NCI-H460 (cell line): ENCODE measurements around the gene ELAVL1. TPM values are rescaled to one million over a fixed set of nuclear protein-coding genes. Genes with fewer than 3 reads are reported as not detected.

Experiments
- DNase-seq: peaks from one replicate; pipeline ENCODE4 v3.0.0-alpha.2; 2016; ENCODE audit warnings: low read depth; ENCODE audit errors: extremely low read depth
- total RNA-seq: library from RNA; depleted of rRNA; stranded (reverse); fragments of >200 nt; shearing (Covaris generic); gene quantifications from 2 replicates; pipeline ENCODE4 v1.2.3, GENCODE V29; 2014; rRNA removed

Gene ELAVL1
- total RNA-seq, 1 experiment from 2014 or later: 29.3 TPM

DNA sequence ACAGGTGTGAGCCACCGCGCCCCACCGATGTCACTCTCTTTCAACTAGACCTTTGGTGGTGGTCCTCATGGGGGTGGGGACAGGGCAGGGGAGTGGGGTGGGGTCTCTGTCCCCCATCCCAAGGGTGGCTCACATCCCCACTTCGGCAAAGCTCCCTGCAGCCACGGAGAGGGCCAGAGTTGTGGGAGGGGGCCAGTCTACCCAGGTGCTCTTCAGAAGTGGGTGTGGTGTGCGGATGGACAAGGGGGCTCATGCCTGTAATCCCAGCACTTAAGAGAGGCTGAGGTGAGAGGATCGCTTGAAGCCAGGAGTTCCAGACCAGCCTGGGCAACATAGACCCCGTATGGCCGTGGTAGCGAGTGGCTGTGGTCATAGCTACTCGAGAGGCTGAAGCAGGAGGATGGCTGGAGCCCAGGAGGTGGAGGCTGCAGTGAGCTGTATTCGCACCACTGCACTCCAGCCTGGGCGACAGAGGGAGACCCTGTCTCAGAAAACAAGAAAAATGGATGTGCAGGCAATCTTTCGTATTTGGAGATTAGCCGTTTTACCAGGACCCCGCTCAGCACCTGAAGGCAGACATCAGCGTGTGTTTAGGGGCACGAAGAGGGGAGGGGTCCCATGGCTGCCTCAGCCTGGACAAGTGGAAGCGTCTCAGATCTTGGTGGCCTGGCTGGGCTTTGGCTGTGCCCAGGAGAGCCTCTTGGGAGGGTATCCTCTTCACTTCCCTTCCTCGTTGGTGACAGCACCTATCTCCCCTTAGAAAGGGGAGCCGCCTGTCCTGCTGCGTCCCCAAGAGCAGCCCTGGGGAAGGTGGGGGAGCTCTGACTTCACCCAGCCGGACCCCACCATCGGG lies 90.0 kb downstream of the ELAVL1 start:
- no peak for DNase-seq

DNA sequence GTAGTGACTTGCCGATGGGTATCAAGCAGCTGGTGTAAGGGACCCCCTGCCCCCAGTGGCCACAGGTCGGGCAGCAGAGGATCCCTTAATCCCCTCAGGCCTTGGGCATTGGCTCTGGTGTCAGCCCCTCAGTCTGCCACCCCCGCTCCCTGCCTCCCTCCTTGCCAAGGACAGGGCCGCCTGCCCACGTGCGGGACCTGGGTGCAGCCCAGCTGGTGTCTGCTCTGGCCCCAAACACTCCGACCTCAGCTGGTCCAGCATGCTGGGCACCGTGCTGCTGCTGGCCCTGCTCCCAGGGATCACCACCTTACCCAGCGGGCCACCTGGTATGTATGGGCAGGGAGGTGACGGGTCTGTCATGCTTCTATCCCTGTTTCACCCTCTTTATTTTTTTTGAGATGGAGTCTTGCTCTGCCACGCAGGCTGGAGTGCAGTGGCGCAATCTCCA lies 90.8 kb downstream of the ELAVL1 start, which contains the start of gene TGFBR3L:
Gene TGFBR3L (plus strand): TSS at position 233 of the 448 bp plus-strand sequence.
- no peak for DNase-seq

DNA sequence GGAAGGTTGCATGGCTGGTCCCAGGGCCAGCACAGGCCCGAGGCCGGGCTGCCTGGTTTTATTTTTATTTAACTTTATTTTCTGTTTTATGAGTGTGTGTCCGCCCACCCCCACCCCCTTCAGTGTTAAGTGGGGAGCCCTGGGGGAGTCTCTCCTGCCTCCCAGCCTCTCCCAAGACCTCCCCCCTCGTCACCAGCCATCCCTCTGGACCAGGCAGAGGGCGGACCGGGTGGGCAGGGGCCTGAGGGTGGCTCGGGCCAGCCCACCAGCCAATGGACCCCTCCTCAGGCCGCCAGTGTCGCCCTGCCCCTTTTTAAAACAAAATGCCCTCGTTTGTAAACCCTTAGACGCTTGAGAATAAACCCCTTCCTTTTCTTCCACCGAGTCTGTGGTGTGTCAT lies 91.3 kb downstream of the ELAVL1 start:
- DNase-seq: no peak

DNA sequence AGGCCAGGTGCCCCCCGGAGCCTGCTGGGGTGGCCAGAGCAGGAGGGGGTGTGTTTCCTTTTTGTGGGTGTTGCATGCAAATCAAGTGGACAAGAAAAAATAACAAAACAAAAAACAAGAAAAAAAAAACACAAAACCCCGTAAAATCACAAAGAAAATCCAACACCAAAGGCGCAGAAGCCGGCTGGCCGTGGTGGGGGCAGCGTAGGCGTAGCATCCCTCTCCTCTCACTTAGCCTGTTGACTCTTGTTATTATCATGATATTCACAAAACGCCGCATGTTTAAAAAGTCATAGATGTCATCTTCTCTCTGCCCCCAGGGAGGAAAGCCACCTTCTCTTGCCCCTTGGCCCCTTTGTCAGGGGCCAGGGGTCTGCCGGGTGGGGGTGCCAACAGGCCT lies 91.8 kb downstream of the ELAVL1 start:
- DNase-seq: no peak

DNA sequence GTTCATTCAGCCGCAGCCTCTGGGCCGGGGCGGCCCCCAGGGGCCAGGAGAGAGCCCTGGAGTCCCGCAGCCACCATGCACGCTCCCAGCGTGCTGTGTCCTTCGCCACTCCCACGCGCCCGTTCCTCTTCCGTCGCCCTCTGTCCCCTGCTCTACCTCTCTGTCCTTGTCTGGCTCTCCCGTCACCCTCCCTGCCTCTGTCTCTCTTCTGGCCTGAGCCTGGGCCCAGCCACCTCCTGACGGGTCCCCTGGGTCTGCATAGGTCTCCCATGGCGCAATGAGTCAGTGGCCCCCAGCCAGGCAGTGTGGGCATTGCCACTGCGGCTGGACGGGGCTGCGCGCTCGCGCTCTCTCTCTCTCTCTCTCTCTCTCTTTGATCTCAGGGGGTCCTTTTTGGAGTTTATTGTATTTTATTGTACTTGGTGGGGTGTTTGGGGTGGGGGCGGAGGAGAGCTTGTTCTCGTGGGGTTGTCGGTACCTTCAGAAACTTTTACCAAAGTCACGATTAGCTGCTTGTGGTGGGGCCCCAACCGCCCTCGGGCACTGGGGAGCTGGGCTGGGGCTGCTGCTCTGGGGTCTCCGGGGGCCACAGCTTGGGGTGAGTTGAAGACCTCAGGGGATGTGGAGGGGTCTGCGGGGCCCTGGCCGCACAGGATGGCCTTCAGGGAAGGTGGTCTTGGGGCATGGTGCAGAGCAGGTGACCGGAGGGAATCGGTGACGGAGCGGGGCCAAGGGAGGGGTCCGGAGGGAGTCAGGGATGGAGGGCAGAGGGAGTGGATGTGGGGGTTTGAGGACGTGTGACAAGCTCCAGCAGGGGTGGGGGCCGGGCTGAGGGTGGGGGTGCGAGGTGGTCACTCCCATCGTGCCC lies 92.5 kb downstream of the ELAVL1 start:
- no peak for DNase-seq

DNA sequence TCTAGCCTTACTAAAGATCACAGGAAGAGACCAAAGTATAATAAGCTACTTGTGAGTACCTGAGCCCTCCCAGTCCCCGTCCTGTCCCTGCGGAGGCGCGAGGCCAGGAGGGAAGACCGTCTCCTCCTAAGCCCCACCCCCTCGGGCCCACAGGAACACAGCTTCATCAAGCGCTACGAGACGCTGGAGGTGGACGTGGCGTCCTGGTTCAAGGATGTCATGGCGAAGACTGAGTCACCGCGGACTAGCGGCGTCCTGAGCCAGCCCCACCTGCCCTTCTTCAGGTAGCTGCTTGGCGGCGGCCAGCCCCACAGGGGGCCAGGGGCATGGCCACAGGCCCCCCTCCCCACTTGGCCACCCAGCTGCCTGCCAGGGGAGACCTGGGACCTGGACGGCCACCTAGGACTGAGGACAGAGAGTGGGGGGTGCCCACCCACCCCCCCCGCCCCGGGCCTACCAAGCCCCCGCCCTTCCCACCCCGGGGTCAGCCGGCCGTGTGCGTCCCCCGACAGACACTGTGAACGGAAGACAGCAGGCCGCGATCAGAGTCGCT lies 93.2 kb downstream of the ELAVL1 start:
- no peak for DNase-seq

DNA sequence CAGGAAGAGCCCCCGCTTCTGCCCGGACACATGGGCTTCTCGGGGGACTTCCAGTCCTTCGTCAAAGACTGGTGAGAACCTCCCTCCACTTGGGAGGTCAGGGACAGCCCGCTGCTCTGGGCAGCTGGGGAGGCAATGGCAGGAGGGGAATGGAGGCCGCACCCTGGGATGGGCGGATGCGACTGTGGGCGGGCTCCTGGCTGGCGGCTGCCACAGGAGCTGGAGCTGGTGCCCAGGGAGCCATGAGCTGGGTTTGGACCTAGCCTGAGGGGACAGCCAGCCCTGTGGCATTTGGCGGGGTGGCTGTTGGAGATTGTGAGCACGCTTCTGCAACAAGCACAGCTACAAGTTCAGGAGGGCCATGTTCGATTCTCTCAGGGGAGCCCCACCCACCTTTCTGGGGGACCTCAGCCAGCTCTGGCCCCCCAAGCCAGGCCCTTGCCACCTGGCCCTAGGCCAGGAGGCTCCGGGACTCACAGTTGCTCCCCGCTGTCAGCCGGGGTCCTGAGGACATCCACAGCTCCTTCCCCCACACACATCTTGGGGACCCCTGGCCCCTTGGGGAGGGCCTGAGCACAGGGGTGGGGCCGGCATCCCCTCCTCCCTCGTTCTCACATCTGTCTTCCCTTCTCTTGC lies 93.8 kb downstream of the ELAVL1 start:
- no peak for DNase-seq

DNA sequence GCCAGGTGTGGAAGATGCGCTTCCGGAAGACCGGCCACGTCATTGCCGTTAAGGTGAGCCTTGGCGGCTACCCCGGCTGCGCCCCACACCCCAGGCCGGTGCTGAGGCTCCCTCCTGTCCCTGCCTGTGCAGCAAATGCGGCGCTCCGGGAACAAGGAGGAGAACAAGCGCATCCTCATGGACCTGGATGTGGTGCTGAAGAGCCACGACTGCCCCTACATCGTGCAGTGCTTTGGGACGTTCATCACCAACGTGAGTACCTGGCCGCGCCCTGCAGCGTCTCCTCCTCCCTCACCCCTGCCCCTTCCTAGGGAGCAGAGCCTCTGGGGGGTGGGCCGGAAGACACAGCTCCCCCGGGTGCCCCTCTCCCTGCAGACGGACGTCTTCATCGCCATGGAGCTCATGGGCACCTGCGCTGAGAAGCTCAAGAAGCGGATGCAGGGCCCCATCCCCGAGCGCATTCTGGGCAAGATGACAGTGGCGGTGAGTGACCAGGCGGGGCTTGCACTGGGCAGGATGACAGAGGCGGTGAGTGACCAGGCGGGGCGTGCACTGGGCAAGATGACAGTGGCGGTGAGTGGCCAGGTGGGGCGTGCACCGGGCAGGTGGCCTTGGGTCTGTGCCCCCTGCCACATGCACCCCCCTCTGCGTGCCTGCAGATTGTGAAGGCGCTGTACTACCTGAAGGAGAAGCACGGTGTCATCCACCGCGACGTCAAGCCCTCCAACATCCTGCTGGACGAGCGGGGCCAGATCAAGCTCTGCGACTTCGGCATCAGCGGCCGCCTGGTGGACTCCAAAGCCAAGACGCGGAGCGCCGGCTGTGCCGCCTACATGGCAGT lies 94.9 kb downstream of the ELAVL1 start:
- DNase-seq: no peak

DNA sequence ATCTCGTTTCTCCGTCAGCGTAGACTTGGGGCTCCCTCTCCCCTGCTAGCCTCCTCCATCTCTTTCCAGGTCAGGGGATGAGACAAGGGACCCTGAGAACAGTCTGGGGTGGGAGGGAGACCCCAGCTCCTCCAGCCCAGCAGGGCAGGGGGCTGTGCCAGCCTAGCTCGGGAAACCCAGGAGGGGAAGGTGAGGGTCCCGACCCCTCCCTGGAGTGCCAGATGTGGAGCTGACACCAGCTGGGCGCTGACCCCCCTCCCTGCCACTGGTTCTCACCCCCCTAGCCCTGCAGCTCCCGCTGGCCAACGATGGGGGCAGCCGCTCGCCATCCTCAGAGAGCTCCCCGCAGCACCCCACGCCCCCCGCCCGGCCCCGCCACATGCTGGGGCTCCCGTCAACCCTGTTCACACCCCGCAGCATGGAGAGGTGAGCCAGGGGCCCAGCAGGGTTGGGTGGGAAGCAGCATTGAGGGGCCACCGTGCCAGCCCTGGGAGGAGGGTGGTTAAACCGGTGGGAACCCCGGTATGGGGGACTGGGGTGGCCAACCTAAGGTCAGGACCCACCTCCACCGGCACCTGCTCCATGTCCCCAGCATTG lies 95.9 kb downstream of the ELAVL1 start:
- DNase-seq: no peak

DNA sequence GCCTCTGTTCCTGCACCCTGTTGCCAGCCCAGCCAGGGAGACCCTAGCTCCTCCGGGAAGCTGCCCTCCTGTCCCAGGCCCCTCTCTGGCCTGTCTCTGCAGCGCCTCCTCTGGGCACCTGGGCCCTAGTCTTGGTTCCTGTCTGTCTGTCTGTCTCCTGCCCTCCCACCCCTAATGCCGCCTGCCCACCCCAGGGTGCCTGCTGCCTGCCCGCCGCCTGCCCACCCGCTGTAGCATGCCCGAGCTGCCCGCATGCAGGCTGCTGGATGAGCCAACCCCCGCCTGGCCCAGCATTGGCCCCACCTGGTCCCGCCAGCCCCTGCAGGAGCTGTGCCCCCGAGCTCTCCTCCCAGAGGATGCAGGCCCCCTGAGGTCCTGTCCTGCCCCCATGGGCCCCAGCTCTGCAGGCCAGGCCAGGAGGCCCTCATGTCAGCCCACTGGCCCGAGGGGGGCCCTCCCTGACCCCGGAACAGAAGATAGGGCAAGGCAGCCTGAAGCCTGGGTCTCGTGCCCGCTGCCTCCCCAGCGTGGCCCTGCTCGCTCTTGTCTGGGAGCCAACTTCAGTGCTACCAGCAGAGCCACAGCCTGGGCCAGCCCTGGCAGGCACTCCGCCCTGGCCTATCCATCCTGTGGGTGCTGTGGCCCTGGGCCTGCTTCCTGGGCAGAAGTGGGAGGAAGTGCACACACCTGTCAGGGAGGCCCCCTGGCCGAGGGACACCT lies 96.5 kb downstream of the ELAVL1 start:
- no peak for DNase-seq

Other genes starting within 250 kb of the ELAVL1 start
- 0.05 TPM in 1 of 2 replicates, not detected in the other for gene CLEC4M, start 242.4 kb downstream of the ELAVL1 start, total RNA-seq
- gene EVI5L, start 175.4 kb downstream of the ELAVL1 start, total RNA-seq: 10.9 and 11.2 TPM in 2 replicates
- 0.43 TPM in 1 of 2 replicates, not detected in the other for gene PRR36, start 131.3 kb downstream of the ELAVL1 start, total RNA-seq
- 4.6 and 5.2 TPM in 2 replicates for gene LRRC8E, start 117.1 kb downstream of the ELAVL1 start, total RNA-seq
- 13.6 and 15.7 TPM in 2 replicates for gene MAP2K7, start 101.8 kb downstream of the ELAVL1 start, total RNA-seq
- gene TGFBR3L, start 90.8 kb downstream of the ELAVL1 start, total RNA-seq: 6.0 and 10.9 TPM in 2 replicates
- 21.3 and 27.4 TPM in 2 replicates for gene SNAPC2, start 85.3 kb downstream of the ELAVL1 start, total RNA-seq
- gene CTXN1, start 79.5 kb downstream of the ELAVL1 start, total RNA-seq: 1.4 and 1.7 TPM in 2 replicates
- 127 and 135 TPM in 2 replicates for gene TIMM44, start 62.0 kb downstream of the ELAVL1 start, total RNA-seq
- not detected in 2 replicates for gene CCL25, start 47.1 kb upstream of the ELAVL1 start, total RNA-seq
- gene FBN3, start 144.0 kb upstream of the ELAVL1 start, total RNA-seq: under 0.01 TPM in 1 of 2 replicates, not detected in the other
- gene CERS4, start 203.7 kb upstream of the ELAVL1 start, total RNA-seq: 5.2 and 7.0 TPM in 2 replicates